GM19025 (cell line): ENCODE results near the gene KRT14.
"Not testable (repeated sequence)": the region's sequence is repeated elsewhere in the genome, so short reads cannot be mapped to it uniquely, and the experiment has no call there.

Source experiments
- ATAC-seq: cut with Tn5 transposase; IDR thresholded peaks from one replicate; pipeline ENCODE4 v1.9.1; 2021; ENCODE audit warnings: mild to moderate bottlenecking, low read depth, moderate library complexity; ENCODE audit not compliant: unreplicated experiment

Gene KRT14

DNA sequence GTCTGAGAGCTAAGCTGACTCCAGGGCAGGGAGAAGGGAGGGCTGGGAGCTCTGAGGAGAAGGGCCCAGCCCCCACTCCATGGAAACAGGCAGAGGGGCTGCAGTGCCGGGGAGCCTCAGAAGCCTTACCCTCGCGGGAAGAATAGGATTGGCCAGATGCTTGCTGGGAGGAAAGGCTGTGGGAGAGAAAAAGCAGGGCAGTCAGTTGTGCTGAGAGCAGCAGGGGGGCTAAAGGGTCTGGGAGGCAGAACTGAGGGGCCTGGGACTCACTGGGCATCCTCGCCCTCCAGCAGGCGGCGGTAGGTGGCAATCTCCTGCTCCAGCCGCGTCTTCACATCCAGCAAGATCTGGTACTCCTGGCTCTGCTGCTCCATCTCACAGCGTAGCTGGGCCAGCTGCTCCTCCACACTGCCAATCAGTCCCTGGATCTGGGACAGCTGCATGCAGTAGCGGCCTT lies 23.4 kb upstream of the KRT14 start:
- not testable (repeated sequence) for ATAC-seq

GRCh38 chr17:41606930-41607329 lies 20.2 kb upstream of the KRT14 start:
- ATAC-seq, result not testable (repeated sequence)

DNA sequence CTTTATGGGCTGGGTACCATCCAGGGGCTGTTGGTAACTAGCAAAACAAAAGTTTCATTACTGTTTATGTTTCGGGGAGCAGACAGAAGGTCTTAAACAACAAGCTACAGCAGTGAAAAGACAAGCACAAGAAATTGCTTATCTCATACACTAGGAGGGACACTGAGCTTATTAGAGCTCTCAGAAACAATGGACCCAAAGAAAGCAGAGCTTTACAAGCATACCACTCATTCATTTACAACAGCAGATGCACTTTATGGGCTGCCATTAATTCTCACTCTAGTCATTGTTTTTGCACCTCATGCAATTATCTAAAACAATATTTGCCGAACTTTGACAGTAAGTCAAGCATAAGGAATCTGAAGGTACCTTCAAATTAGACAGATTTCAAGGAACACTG lies 15.8 kb upstream of the KRT14 start:
- no peak for ATAC-seq

GRCh38 chr17:41600318-41600717 lies 13.6 kb upstream of the KRT14 start:
- ATAC-seq, result no peak

DNA sequence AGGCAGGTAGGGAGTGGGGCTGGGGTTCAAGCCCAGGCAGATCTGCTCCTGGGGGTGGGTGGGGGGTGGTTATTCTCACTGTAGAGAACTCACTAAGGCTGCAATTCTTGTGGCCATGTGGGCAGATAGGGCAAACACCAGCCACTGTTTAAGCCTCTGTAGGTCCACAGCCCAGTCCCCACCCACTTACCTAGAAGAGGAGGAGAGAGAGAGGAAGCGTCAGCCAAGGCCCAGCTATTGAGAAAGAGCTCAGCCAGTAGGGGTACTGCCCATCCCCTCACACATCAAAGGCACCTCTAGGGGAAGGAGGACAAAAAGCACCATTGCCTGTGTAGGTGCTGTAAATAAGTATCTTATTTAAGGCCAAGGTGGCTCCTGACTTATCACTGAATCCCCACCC lies 13.0 kb upstream of the KRT14 start:
- ATAC-seq, result no peak

DNA sequence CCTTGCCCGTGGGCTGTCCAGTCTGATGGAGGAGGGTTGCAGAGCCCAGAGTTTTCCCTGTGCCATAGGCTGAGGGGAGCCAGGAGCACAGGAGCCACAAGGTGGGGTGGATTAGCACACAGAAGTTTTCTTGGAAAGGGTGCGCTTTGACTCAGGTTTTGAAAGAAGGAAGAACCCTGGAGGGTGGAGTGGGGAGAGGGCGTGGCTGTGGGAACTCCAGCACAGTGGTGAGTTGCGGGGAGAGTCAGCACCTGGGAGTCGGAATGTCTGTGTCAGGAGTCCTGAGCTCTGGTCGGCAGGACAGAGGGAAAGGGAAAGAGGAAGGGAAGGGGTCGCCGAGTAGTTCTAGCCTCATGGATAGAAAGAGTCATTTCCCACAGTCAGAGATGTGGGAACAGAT lies 8.9 kb upstream of the KRT14 start:
- ATAC-seq, result no peak

DNA sequence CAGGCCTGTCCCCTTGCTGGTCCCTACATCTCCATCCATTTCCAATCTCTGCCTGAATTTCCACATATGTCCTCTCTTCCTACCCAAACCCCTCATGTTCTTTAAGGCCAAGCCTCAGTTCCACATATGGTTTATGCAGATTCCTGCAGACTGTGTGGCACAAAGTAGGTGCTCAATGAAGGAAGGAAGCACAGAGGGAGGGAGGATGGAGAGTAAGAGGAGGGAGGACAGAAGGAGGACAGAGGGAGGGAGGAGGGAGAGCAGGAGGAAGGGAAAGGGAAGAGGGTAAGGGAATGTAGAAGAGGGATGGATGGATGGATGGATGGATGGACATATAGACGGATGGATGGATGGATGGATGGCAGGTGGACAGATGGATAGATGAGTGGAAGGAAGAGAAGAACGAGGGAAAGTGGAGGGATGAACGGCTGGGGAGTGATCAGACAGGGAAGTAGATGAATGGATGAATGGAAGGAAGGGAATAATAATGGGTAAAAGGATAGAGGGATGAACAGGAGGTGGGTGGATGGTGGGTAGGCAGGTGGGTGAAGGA lies 7.7 kb upstream of the KRT14 start:
- no peak for ATAC-seq

- no peak for ATAC-seq
Observed at GRCh38 chr17:41593306-41593981, 6.7 kb upstream of the KRT14 start.

- no peak for ATAC-seq
Observed at GRCh38 chr17:41592601-41593305, 6.1 kb upstream of the KRT14 start.

DNA sequence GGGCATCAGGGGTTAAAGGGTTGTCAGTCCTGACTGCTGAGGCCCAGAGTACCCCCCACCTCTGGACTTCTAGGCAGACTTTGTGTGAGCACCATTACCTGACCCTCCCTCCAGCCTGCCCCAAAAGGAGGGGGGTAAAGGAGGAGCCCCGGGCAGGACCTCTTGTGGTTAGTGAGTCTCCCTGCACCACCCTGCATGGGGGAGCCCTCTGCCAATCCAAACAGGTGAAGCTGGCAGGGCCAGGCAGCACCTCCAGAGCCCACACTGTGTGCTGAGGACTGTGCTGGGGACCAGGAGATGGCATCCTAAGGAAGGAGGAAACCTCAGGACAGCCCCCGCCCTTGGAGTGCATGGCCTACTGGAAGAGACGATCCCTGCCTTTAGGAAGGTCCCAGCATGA lies 2.6 kb upstream of the KRT14 start:
- no peak for ATAC-seq

- no peak for ATAC-seq
Observed at GRCh38 chr17:41588126-41588810, 1.6 kb upstream of the KRT14 start.

DNA sequence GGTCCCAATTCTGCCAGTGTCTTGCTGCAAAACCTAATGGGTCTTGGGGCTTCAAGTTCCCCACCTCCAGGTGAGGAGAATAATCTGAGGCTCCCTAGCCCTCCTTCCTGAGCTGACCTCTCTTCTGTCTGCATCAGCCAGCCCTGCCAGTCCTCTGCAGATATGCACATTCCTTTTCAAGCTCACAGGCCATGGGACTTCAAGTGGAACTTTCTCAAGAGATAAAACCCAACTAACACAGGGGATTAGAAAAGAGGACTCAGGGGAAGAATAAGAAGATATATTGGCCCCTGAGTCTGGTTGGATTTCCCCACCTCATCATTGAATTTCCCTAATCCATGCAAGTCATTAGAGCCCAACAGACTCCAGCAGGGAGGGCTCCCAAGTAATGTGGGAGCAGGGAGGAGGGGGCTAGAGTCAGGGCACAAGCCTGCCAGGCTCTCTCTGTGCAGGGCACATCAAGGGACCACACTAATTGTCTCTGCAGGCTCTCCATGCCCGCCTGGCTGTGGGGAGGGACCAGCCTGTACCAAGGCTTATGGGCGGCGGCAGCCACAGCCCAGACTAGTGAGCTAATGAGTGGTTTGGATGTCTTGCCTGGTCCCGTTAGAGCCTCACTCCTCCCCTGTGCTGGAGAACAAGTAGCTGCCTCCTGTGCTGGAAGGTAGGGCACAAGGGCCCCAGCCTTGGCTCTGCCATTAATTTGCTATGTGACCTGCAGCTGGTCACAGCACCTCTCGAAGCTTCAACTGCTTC lies 1.2 kb downstream of the KRT14 start:
- ATAC-seq, result no peak

DNA sequence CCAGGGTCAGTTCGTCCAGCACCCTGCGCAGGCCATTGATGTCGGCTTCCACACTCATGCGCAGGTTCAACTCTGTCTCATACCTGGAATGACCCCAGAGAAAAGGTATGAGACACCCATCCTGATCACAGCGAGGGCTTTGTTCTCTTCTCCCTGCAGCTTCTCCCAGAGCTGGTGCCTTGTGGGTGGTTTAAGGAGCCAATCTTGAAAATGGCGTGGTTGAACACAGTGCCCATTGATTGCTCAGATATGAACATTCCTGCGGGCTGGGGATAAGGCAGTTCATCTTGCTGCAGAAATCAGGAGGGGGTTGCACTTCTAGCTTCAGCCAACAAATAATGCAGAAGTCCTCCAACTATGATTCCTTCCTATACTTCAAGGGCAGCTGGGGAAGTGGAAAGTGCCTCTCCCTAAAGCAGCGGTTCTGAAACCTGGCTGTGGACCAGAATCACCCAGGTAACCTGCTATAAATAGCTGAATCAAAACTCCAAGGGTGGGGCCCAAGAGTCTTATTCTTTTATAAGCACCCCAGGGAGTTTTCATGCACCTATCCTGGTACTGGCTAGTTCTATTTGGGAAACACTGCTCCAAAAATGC lies 2.3 kb downstream of the KRT14 start:
- ATAC-seq, result not testable (repeated sequence)

- ATAC-seq, result no peak
Observed at GRCh38 chr17:41583137-41584127, 3.3 kb downstream of the KRT14 start.

DNA sequence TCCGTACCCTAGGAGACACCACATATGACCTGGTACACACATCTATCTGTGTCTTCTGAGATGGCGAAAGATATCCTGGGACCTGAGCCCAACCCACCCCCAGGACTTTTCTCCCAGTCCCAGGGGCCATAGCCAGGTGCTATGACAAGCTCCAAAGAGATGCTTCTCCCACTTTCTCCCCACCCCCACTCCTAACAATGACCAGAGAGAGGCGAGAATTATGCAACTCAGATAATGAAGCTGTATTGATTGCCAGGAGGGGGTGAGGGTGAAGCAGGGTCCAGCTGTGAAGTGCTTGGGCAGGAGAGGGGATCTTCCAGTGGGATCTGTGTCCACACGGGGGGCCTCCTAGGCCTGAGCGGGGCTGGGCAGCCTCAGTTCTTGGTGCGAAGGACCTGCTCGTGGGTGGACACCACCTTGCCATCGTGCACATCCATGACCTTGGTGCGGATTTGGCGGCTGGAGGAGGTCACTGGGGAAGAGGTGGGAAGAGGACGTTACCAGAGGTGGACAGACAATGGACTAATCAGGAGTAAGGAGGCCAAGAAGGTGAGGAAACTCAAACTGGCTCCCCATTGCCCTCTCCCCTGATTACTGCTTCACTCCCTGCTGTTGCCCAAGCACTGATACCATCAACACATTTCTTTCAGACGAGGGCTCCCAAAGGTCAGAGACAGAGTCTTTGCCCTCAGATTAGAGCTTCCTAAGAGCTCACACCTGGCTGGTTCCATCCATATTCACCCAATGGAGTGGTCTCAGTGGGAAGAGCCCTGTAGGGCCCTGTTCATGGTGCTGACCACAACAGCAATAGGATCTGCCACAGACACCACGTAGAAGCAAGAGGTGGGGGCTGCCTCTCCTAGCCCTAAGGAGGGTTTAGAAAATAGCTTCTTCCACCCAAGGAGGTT lies 4.4 kb downstream of the KRT14 start:
- ATAC-seq, result not testable (repeated sequence)

- ATAC-seq, result no peak
Observed at GRCh38 chr17:41581366-41582060, 5.2 kb downstream of the KRT14 start.

GRCh38 chr17:41580687-41581365 lies 5.9 kb downstream of the KRT14 start:
- no peak for ATAC-seq
